Sigmoid colon (tissue), 7 donors: ENCODE results near the gene MYO9A. TPM values are rescaled to one million over a fixed set of nuclear protein-coding genes. Genes with fewer than 3 reads are reported as not detected.

ENCODE experiments used
- DNase-seq: peaks from one replicate; pipeline ENCODE4 v3.0.0-alpha.2; 2019
- H3K27ac ChIP-seq, 4 donors: fragments of 200-600 bp; sonication (generic); one replicate each; pipeline ENCODE4 v1.5.1; 2016 to 2019; ENCODE audit warnings: mild to moderate bottlenecking in 1 of 4
- H3K27me3 ChIP-seq, 3 donors: fragments of 200-600 bp; sonication (generic); one replicate each; pipeline ENCODE4 v1.5.1; 2019; ENCODE audit warnings: mild to moderate bottlenecking in 1 of 3
- H3K36me3 ChIP-seq, 4 donors: fragments of 200-600 bp; sonication (generic); one replicate each; pipeline ENCODE4 v1.5.1; 2016 to 2019
- H3K4me1 ChIP-seq, 4 donors: fragments of 200-600 bp; sonication (generic); one replicate each; pipeline ENCODE4 v1.5.1; 2017 to 2019
- H3K4me3 ChIP-seq, 4 donors: fragments of 200-600 bp; sonication (generic); one replicate each; pipeline ENCODE4 v1.5.1; 2017 to 2019; ENCODE audit warnings: mild to moderate bottlenecking in 2 of 4, moderate library complexity in 1 of 4
- H3K9me3 ChIP-seq, 4 donors: fragments of 200-600 bp in 3 of 4; sonication (generic) in 3 of 4; one replicate each; pipeline versions ENCODE4 v1.5.1 to v1.6.1; 2013 to 2019
- EP300 ChIP-seq, 4 donors: sonication (generic); formaldehyde crosslinking; IDR thresholded peaks; one replicate each; pipeline ENCODE4 v1.6.1; 2017; ENCODE audit warnings: antibody characterized with exemption in 4 of 4
- POLR2A ChIP-seq, 2 donors: fragments of 450-650 bp; IDR thresholded peaks; one replicate each; pipeline ENCODE4 v1.6.1; 2016; ENCODE audit warnings: antibody characterized with exemption in 2 of 2, mild to moderate bottlenecking in 2 of 2, moderate library complexity in 2 of 2
- POLR2AphosphoS5 ChIP-seq, 4 donors: sonication (generic); formaldehyde crosslinking; IDR thresholded peaks; one replicate each; pipeline ENCODE4 v1.6.1; 2017; ENCODE audit warnings: antibody characterized with exemption in 4 of 4
- WGBS, 2 donors: extraction: QIAGEN DNeasy Blood & Tissue Kit; methylation state at CpG; one replicate each; pipeline ENCODE4 v1.1.7; 2013; 5-methylcytosine and 5-hydroxymethylcytosine counted together
- intact Hi-C: fragments of 100-400 bp; cut with DNase I; formaldehyde crosslinking; loops from one replicate; pipeline ENCODE4 v1.15.1; 2023
- polyA plus RNA-seq, 3 donors: library from polyadenylated mRNA; stranded (reverse); fragments of 200-250 nt; gene quantifications; one replicate each; pipeline ENCODE4 v1.2.3, GENCODE V29; 2013
- total RNA-seq, 4 donors: library from RNA; depleted of rRNA; stranded (reverse); fragments of >200 nt; gene quantifications; one replicate each; pipeline ENCODE4 v1.1.0, GENCODE V29; 2016
- TF ChIP-seq, protein P1 (sequence below), 4 experiments: fragments of 450-650 bp in 3 of 4; fragments of 200-600 bp in 1 of 4; IDR thresholded peaks; one replicate each; pipeline ENCODE4 v1.5.1; 2016 to 2019; ENCODE audit warnings: antibody characterized with exemption in 4 of 4, mild to moderate bottlenecking in 3 of 4, moderate library complexity in 2 of 4
- donor health status: healthy with polysubstance abuse.
- donor health status: Bipolar disorder and iron deficiency.
- donor health status: healthy.

Gene MYO9A
- total and polyA plus RNA-seq, 7 donors = 3.0 to 80.0 (median 55.8) TPM

DNA sequence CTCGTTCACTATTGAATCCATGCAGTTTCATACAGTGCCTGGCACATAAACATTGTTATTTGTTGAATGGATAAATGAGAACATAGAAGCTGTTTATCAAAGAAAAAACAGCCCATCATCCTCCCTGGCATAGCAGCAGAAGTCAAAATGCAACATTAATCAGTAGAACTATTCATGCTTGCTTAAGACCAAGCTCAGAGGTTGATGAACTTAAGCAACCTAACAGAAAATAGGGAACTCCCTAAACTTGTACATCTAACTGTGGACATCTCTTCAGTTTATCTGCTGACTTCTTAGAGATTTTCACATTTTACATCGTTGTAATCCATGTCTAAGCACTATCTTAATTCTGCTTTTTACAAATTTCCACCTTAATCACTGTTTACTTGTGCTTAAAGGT lies 29.5 kb upstream of the MYO9A start:
- intact Hi-C loops = no loop called here
- Histone ChIP-seq H3K36me3 (no peaks in the 10 kb centered on the region), H3K4me3 (no peak overlapping the region), H3K9me3 (no peaks in the 10 kb centered on the region), H3K27ac (no peak overlapping the region), H3K27me3 (no peaks in the 10 kb centered on the region), H3K4me1 (no peaks in the 10 kb centered on the region)
- TF ChIP-seq, protein P1, sequence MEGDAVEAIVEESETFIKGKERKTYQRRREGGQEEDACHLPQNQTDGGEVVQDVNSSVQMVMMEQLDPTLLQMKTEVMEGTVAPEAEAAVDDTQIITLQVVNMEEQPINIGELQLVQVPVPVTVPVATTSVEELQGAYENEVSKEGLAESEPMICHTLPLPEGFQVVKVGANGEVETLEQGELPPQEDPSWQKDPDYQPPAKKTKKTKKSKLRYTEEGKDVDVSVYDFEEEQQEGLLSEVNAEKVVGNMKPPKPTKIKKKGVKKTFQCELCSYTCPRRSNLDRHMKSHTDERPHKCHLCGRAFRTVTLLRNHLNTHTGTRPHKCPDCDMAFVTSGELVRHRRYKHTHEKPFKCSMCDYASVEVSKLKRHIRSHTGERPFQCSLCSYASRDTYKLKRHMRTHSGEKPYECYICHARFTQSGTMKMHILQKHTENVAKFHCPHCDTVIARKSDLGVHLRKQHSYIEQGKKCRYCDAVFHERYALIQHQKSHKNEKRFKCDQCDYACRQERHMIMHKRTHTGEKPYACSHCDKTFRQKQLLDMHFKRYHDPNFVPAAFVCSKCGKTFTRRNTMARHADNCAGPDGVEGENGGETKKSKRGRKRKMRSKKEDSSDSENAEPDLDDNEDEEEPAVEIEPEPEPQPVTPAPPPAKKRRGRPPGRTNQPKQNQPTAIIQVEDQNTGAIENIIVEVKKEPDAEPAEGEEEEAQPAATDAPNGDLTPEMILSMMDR (IDR thresholded peaks at IDR 0.05) = no peak
- TF ChIP-seq EP300 (IDR thresholded peaks at IDR 0.05) = no peak
- TF ChIP-seq POLR2AphosphoS5 (IDR thresholded peaks at IDR 0.05) = no peak
- TF ChIP-seq POLR2A (IDR thresholded peaks at IDR 0.05) = no peak
- no peak for DNase-seq
- WGBS, 2 donors = 87 to 88% methylated on average over 2 of the region's 2 CpGs

DNA sequence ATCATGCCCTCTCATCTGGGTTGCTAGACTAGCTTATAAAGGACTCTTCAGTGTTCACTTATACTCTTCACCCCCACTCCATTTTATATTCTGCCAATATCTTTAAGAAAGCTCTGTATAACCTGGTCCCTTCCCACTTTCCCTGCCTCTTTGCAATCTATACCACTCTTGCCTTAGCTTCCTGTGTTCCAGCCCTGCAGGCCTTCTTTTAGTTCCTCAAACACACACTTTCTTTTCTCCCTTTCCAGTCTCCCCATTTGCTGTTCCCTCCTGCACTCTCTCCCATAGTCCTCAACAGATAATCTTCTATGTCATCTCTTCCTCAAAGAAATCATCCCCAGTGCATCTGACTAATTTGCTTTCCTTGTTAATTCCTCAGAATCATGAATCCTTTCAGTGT lies 29.0 kb upstream of the MYO9A start:
- H3K9me3 ChIP-seq = no peaks in the 10 kb centered on the region
- no peak for DNase-seq
- intact Hi-C loops = no loop called here
- H3K27ac ChIP-seq = no peak overlapping the region
- H3K27me3 ChIP-seq = no peaks in the 10 kb centered on the region
- TF ChIP-seq EP300 (IDR thresholded peaks at IDR 0.05) (no peak), POLR2A (IDR thresholded peaks at IDR 0.05) (no peak), POLR2AphosphoS5 (IDR thresholded peaks at IDR 0.05) (no peak)
- TF ChIP-seq, protein P1 (IDR thresholded peaks at IDR 0.05) = no peak
- H3K36me3 ChIP-seq = no peaks in the 10 kb centered on the region
- H3K4me1 ChIP-seq = no peaks in the 10 kb centered on the region
- no peak overlapping the region for H3K4me3 ChIP-seq

DNA sequence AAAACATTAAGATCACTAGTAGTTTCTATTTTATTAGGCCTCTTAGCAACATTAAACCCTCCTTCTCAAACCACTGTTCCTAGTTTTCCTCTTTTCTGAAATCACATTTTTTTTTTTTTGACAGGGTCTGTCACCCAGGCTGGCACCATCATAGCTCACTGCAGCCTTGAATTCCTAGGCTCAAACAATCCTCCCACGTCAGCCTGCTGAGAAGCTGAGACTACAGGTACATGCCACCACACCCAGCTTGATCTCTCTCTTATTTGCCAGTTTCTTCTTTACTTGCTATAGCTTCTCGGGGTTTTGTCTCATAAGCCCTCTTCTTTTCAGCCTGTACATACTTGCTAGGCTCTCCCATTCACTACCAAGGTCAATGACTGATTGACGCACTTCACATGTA lies 28.3 kb upstream of the MYO9A start:
- DNase-seq = no peak
- H3K4me3 ChIP-seq = no peak overlapping the region
- no peak for TF ChIP-seq EP300 (IDR thresholded peaks at IDR 0.05)
- no peak for TF ChIP-seq POLR2AphosphoS5 (IDR thresholded peaks at IDR 0.05)
- TF ChIP-seq, protein P1 (IDR thresholded peaks at IDR 0.05) = no peak
- TF ChIP-seq POLR2A (IDR thresholded peaks at IDR 0.05) = no peak
- H3K4me1 ChIP-seq = no peaks in the 10 kb centered on the region
- 89 to 94% methylated on average over 3 of the region's 3 CpGs for WGBS, 2 donors
- H3K27ac ChIP-seq = no peak overlapping the region
- H3K36me3 ChIP-seq = no peaks in the 10 kb centered on the region
- intact Hi-C loops = no loop called here
- H3K9me3 ChIP-seq = no peaks in the 10 kb centered on the region
- no peaks in the 10 kb centered on the region for H3K27me3 ChIP-seq

DNA sequence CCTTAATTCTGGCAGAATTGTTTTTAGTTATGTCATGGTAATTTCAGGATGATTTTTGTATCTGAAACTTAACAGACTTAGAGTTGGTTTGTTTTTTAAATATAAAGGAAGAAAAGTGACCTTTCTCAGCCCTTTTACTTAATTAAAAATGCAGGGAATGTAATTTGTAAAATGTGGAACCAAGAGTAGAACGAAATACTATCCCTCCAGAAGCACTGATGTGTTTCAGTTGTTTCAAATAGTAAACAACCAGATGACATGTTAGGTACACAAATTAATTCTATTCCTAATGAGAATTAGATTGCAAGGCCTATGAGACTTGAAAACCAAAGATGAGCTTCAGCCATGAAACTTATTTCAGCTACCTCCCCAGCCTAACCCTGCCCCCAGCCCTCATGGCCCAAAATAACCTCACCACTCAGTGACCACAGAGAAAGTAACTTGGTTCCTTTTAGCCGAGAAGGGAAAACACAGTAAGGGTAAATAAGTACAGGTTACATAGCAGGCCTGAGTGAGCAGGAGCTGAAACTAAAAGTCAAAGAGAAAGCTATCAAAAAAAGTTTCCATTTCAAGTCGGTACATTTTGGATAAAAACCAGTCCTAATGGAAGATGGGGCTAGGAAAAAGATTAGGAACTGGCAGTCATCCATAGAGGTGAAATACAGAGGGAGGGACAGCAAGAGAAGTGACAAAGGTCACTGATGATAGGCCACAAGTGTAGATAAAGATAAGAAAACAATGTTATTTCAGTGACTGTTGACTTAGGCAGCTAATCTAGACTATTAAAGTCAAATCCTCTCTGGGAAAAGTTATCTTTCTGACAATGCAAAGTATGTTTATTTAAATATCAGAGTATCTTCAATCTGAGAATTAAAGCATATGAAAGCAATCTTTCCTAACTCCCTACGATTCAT lies 23.5 kb upstream of the MYO9A start:
- Histone ChIP-seq H3K27ac (no peak overlapping the region), H3K27me3 (no peaks in the 10 kb centered on the region), H3K4me3 (no peak overlapping the region), H3K36me3 (no peaks in the 10 kb centered on the region), H3K9me3 (no peaks in the 10 kb centered on the region), H3K4me1 (peaks cover 0 to 1% (median 0%) of the 10 kb centered on the region in 4 donors)
- 22 to 40% methylated on average over 4 of the region's 4 CpGs for WGBS, 2 donors
- no peak for DNase-seq
- intact Hi-C loops = no loop called here
- no peak for TF ChIP-seq POLR2AphosphoS5 (IDR thresholded peaks at IDR 0.05)
- TF ChIP-seq POLR2A (IDR thresholded peaks at IDR 0.05) = no peak
- TF ChIP-seq EP300 (IDR thresholded peaks at IDR 0.05) = no peak
- TF ChIP-seq, protein P1 (IDR thresholded peaks at IDR 0.05) = no peak
